ENCODE measurements around the gene SESTD1. TPM values are rescaled to one million over a fixed set of nuclear protein-coding genes. Genes with fewer than 3 reads are reported as not detected.
"Not testable (repeated sequence)": the region's sequence is repeated elsewhere in the genome, so short reads cannot be mapped to it uniquely, and the experiment has no call there.

Gene SESTD1
- total and polyA plus RNA-seq, 2 donors from 2014 or later: 9.8 to 93.5 TPM

DNA sequence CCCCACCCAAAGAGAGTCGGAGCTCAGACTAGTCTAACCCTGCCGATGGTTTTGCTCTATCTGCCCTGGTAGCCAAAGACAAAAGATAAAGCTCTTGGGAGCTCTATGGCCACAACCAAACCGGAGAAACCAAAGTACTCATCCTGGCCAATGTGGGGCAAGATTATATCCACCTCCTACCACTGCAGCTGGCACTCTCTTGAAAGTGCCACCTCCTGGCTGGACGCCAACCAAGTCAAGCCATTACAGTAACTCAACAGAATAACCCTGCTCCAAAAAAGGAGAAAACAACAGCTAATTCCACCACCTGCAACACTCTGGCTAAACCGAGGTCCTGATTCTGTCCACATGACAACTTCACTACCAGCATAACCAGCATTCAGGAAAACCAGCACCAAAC lies 57.6 kb downstream of the SESTD1 start:
- Histone ChIP-seq H3K9ac (ENCODE audit: low read length in 3 of 3) (no peak overlapping the region), H3K27me3 (ENCODE audit: control insufficient read depth, insufficient read depth, low read length) (no peaks in the 10 kb centered on the region), H3K36me3 (ENCODE audit: control insufficient read depth in 2 of 3, insufficient read depth in 3 of 3, low read length in 3 of 3) (no peaks in the 10 kb centered on the region), H3K9me3 (ENCODE audit: control insufficient read depth in 2 of 3, insufficient read depth in 1 of 3, low read length in 3 of 3) (peaks cover 0 to 38% (median 2%) of the 10 kb centered on the region in 3 donors), H3K27ac (ENCODE audit: low read depth in 2 of 2, low read length in 2 of 2) (no peak overlapping the region), H3K4me3 (ENCODE audit: low read length in 3 of 3) (no peak overlapping the region), H3K4me1 (ENCODE audit: control insufficient read depth in 2 of 3, insufficient read depth in 2 of 3, low read depth in 1 of 3, low read length in 3 of 3) (no peaks in the 10 kb centered on the region)
- intact Hi-C loops (cut with DNase I): no loop called here
- TF ChIP-seq, protein P1, sequence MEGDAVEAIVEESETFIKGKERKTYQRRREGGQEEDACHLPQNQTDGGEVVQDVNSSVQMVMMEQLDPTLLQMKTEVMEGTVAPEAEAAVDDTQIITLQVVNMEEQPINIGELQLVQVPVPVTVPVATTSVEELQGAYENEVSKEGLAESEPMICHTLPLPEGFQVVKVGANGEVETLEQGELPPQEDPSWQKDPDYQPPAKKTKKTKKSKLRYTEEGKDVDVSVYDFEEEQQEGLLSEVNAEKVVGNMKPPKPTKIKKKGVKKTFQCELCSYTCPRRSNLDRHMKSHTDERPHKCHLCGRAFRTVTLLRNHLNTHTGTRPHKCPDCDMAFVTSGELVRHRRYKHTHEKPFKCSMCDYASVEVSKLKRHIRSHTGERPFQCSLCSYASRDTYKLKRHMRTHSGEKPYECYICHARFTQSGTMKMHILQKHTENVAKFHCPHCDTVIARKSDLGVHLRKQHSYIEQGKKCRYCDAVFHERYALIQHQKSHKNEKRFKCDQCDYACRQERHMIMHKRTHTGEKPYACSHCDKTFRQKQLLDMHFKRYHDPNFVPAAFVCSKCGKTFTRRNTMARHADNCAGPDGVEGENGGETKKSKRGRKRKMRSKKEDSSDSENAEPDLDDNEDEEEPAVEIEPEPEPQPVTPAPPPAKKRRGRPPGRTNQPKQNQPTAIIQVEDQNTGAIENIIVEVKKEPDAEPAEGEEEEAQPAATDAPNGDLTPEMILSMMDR (IDR thresholded peaks at IDR 0.05; ENCODE audit: borderline replicate concordance, extremely low read depth, insufficient read depth): no peak
- DNase-seq (peak in 1 of 5 donors; percentile 46), FAIRE-seq (no peak)

DNA sequence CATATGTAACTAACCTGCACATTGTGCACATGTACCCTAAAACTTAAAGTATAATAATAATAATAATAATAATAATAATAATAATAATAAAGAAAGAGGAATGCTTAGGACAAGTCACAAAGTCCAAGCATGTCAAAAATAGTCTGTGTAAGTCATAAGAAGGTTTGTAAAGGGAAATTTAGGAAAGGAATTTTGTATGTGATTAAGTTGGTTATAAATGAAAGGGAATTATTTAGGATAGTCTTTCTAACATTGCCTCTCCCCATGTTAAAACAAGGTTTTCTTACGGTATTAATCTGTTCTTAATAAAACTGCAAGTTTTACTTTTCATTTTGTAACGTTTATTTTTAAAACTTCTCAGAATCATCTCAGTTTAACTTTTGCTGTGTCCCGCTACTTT lies 62.8 kb downstream of the SESTD1 start:
- Histone ChIP-seq H3K9ac (ENCODE audit: low read length in 3 of 3) (no peak overlapping the region), H3K9me3 (ENCODE audit: control insufficient read depth in 2 of 3, insufficient read depth in 1 of 3, low read length in 3 of 3) (peaks cover 0 to 16% (median 2%) of the 10 kb centered on the region in 3 donors), H3K4me3 (ENCODE audit: low read length in 3 of 3) (no peak overlapping the region), H3K27ac (ENCODE audit: low read depth in 2 of 2, low read length in 2 of 2) (no peak overlapping the region), H3K4me1 (ENCODE audit: control insufficient read depth in 2 of 3, insufficient read depth in 2 of 3, low read depth in 1 of 3, low read length in 3 of 3) (no peaks in the 10 kb centered on the region), H3K36me3 (ENCODE audit: control insufficient read depth in 2 of 3, insufficient read depth in 3 of 3, low read length in 3 of 3) (no peaks in the 10 kb centered on the region), H3K27me3 (ENCODE audit: control insufficient read depth, insufficient read depth, low read length) (no peaks in the 10 kb centered on the region)
- intact Hi-C loops (cut with DNase I): no loop called here
- FAIRE-seq (no peak), DNase-seq (peak in 2 of 5 donors; percentile 32 to 37)
- TF ChIP-seq, protein P1 (IDR thresholded peaks at IDR 0.05; ENCODE audit: borderline replicate concordance, extremely low read depth, insufficient read depth): no peak

DNA sequence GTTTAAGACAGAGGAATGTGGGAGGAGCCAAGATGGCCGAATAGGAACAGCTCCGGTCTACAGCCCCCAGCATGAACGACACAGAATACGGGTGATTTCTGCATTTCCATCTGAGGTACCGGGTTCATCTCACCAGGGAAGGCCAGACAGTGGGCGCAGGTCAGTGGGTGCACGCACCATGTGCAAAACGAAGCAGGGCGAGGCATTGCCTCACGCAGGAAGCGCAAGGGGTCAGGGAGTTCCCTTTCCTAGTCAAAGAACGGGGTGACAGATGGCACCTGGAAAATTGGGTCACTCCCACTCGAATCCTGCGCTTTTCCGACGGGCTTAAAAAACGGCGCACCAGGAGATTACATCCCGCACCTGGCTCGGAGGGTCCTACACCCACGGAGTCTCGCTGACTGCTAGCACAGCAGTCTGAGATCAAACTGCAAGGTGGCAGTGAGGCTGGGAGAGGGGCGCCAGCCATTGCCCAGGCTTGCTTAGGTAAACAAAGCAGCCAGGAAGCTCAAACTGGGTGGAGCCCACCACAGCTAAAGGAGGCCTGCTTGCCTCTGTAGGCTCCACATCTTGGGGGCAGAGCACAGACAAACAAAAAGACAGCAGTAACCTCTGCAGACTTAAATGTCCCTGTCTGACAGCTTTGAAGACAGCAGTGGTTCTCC lies 68.6 kb downstream of the SESTD1 start:
- H3K9ac ChIP-seq (ENCODE audit: low read length in 3 of 3); H3K36me3 ChIP-seq (ENCODE audit: control insufficient read depth in 2 of 3, insufficient read depth in 3 of 3, low read length in 3 of 3); H3K27me3 ChIP-seq (ENCODE audit: control insufficient read depth, insufficient read depth, low read length); H3K4me1 ChIP-seq (ENCODE audit: control insufficient read depth in 2 of 3, insufficient read depth in 2 of 3, low read depth in 1 of 3, low read length in 3 of 3); FAIRE-seq; H3K27ac ChIP-seq (ENCODE audit: low read depth in 2 of 2, low read length in 2 of 2); intact Hi-C loops (cut with DNase I); H3K4me3 ChIP-seq (ENCODE audit: low read length in 3 of 3); H3K9me3 ChIP-seq (ENCODE audit: control insufficient read depth in 2 of 3, insufficient read depth in 1 of 3, low read length in 3 of 3): not testable (repeated sequence)
- DNase-seq: peak in 1 of 5 donors; percentile 35

DNA sequence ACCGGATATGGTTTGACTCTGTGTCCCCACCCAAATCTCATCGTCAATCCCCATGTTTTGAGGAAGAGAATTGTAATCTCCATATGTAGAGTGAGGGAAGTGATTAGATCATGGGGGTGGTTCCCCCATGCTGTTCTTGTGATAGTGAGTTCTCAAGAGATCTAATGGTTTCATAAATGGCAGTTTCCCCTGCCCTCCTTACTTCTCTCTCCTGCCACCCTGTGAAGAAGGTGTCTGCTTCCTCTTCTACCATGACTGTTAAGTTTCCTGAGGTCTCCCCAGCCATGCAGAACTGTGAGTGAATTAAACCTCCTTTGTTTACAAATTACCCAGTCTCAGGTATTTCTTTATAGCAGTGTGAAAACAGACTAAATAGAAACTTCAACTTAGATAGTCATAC lies 69.5 kb downstream of the SESTD1 start:
- H3K27ac ChIP-seq (ENCODE audit: low read depth in 2 of 2, low read length in 2 of 2): no peak overlapping the region
- H3K4me3 ChIP-seq (ENCODE audit: low read length in 3 of 3): no peak overlapping the region
- H3K9ac ChIP-seq (ENCODE audit: low read length in 3 of 3): no peak overlapping the region
- FAIRE-seq (no peak), DNase-seq (no peak)
- no peaks in the 10 kb centered on the region for H3K4me1 ChIP-seq (ENCODE audit: control insufficient read depth in 2 of 3, insufficient read depth in 2 of 3, low read depth in 1 of 3, low read length in 3 of 3)
- intact Hi-C loops (cut with DNase I): no loop called here
- H3K9me3 ChIP-seq (ENCODE audit: control insufficient read depth in 2 of 3, insufficient read depth in 1 of 3, low read length in 3 of 3): peaks cover 0 to 10% (median 0%) of the 10 kb centered on the region in 3 donors
- TF ChIP-seq, protein P1 (IDR thresholded peaks at IDR 0.05; ENCODE audit: borderline replicate concordance, extremely low read depth, insufficient read depth): no peak
- H3K36me3 ChIP-seq (ENCODE audit: control insufficient read depth in 2 of 3, insufficient read depth in 3 of 3, low read length in 3 of 3): peaks cover 0 to under 1% (median 0%) of the 10 kb centered on the region in 3 donors
- H3K27me3 ChIP-seq (ENCODE audit: control insufficient read depth, insufficient read depth, low read length): no peaks in the 10 kb centered on the region
